ENCODE results near the gene KIRREL3. TPM values are rescaled to one million over a fixed set of nuclear protein-coding genes. Genes with fewer than 3 reads are reported as not detected.

KIRREL3 gene
- polyA plus RNA-seq, 1 of the 3 experiments (the other 2 are of a cell fraction): 3.7 TPM

DNA sequence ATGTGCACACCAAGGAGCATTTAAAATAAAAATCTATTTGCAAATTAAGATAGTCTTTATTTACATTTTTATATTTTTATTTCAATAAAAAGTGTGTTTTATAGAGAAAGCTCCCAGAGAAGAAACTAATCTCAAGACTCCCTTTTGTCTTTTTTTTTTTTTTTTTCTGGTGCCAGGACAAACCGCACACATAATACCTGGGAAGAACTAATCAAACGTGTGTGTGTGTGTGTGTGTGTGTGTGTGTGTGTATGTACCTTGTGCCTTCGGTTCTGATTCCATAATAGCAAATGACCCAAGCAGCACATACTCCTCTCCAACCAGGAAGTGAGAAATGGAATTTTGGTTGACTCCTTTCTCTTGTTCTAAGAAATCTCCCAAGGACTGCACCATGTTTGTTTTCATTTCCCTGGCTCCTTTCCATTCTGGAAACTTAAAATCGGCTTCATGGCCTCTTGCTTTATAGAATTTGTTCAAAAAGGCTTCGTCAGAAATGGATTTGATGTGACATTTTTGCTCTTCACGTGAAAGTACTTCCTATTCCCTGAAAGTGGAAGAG lies 579.8 kb downstream of the KIRREL3 start (continued):
- TF ChIP-seq, protein P1, sequence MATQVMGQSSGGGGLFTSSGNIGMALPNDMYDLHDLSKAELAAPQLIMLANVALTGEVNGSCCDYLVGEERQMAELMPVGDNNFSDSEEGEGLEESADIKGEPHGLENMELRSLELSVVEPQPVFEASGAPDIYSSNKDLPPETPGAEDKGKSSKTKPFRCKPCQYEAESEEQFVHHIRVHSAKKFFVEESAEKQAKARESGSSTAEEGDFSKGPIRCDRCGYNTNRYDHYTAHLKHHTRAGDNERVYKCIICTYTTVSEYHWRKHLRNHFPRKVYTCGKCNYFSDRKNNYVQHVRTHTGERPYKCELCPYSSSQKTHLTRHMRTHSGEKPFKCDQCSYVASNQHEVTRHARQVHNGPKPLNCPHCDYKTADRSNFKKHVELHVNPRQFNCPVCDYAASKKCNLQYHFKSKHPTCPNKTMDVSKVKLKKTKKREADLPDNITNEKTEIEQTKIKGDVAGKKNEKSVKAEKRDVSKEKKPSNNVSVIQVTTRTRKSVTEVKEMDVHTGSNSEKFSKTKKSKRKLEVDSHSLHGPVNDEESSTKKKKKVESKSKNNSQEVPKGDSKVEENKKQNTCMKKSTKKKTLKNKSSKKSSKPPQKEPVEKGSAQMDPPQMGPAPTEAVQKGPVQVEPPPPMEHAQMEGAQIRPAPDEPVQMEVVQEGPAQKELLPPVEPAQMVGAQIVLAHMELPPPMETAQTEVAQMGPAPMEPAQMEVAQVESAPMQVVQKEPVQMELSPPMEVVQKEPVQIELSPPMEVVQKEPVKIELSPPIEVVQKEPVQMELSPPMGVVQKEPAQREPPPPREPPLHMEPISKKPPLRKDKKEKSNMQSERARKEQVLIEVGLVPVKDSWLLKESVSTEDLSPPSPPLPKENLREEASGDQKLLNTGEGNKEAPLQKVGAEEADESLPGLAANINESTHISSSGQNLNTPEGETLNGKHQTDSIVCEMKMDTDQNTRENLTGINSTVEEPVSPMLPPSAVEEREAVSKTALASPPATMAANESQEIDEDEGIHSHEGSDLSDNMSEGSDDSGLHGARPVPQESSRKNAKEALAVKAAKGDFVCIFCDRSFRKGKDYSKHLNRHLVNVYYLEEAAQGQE (IDR thresholded peaks at IDR 0.05; ENCODE audit: low read depth, low read length): no peak
- TF ChIP-seq, protein P2, sequence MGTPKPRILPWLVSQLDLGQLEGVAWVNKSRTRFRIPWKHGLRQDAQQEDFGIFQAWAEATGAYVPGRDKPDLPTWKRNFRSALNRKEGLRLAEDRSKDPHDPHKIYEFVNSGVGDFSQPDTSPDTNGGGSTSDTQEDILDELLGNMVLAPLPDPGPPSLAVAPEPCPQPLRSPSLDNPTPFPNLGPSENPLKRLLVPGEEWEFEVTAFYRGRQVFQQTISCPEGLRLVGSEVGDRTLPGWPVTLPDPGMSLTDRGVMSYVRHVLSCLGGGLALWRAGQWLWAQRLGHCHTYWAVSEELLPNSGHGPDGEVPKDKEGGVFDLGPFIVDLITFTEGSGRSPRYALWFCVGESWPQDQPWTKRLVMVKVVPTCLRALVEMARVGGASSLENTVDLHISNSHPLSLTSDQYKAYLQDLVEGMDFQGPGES (IDR thresholded peaks at IDR 0.05; ENCODE audit: low read depth, low read length): no peak

DNA sequence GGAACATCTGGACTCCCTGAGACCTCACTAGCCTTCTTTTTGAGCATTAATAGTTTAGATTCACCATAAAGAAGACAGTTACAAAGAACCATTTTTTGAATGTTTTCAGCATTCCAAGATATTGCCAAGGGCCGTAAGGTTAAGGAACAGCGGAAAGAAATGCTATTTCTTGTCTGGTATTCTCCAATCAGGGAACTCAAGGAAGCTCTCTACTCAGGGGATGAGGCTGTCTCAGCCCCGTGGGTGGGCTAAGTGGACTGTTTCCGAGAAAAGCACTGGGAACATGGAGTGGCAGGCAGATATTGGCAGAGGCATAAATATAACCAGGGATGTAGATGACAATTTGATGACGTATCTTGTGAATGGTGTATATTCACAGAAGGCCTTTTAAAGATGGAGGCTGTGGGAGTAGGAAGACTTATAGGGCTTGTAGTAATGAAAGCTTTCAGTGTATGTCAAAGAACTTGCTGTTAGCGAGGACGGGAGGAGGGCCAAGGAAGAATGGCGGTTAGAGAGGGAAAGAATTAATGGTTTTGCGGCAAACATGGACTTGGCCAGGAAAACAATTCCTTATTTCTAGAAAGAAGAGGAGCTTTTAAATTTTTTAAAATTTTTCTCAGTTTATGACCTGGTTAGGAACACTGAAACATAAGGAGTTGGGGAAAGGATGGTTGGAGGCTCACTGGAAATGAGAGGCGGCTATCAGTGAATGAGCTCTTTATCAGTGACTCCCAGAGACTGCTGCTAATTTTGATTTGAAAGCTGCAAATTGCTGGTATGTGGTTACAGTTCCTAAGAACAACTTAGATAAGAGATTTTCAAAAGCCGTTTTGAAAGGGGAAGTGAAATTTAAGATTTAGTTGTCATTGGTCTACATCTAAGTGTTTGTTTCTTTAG lies 580.5 kb downstream of the KIRREL3 start:
- Histone ChIP-seq H3K27ac (ENCODE audit: low read depth in 2 of 2, low read length in 1 of 2) (no peak overlapping the region), H3K4me3 (ENCODE audit: low read depth in 2 of 2, low read length in 1 of 2) (no peak overlapping the region), H3K27me3 (ENCODE audit: insufficient read depth) (no peaks in the 10 kb centered on the region), H3K4me2 (no peak overlapping the region), H4K20me1 (ENCODE audit: insufficient read depth) (no peaks in the 10 kb centered on the region), H3K36me3 (replicated peaks in 1 of 2; ENCODE audit: control insufficient read depth in 1 of 2, insufficient read depth in 2 of 2, low read length in 1 of 2) (peaks cover 0 to 2% of the 10 kb centered on the region in 2 experiments), H3K9me2 (no peaks in the 10 kb centered on the region), H3K79me2 (ENCODE audit: insufficient read depth) (no peaks in the 10 kb centered on the region), H2AFZ (ENCODE audit: low read depth) (no peak overlapping the region), H3K9me3 (no peaks in the 10 kb centered on the region), H3K9ac (no peak overlapping the region), H3K4me1 (ENCODE audit: control insufficient read depth in 1 of 2, insufficient read depth in 2 of 2, low read depth in 1 of 2, low read length in 1 of 2) (peaks cover 0 to 3% of the 10 kb centered on the region in 2 experiments; a peak in 1 of 4 replicates), H3F3A (replicated peaks; ENCODE audit: insufficient read depth) (no peaks in the 10 kb centered on the region)
- ChIA-PET CTCF (interaction anchor here (1.1 to 3.2 kb wide), 5 partner anchors 13 to 570 kb away, joined by 3 to 14 read pairs (median 6); no protein-coding TSS in a partner anchor), POLR2A (no interaction called here)
- TF ChIP-seq RXRA (IDR thresholded peaks at IDR 0.05; ENCODE audit: borderline replicate concordance, low read depth): no peak
- no peak for TF ChIP-seq TCF12 (IDR thresholded peaks at IDR 0.05)
- no peak for TF ChIP-seq SIN3A (IDR thresholded peaks at IDR 0.05; ENCODE audit: borderline replicate concordance, low read depth, low read length)
- TF ChIP-seq TAF1 (IDR thresholded peaks at IDR 0.05; ENCODE audit: borderline replicate concordance, low read depth, low read length): no peak
- no peak for TF ChIP-seq YY1 (IDR thresholded peaks at IDR 0.05; ENCODE audit: low read depth)
- TF ChIP-seq ELF1 (IDR thresholded peaks at IDR 0.05): no peak
- TF ChIP-seq, protein P1 (IDR thresholded peaks at IDR 0.05; ENCODE audit: low read depth, low read length): no peak
- no peak for TF ChIP-seq FOXM1 (IDR thresholded peaks at IDR 0.05; ENCODE audit: low read depth)
- no peak for TF ChIP-seq POLR2AphosphoS5 (IDR thresholded peaks at IDR 0.05; ENCODE audit: low read depth, low read length)
- TF ChIP-seq, protein P3, sequence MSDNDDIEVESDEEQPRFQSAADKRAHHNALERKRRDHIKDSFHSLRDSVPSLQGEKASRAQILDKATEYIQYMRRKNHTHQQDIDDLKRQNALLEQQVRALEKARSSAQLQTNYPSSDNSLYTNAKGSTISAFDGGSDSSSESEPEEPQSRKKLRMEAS (IDR thresholded peaks at IDR 0.05; ENCODE audit: low read depth): no peak
- TF ChIP-seq TEAD4 (IDR thresholded peaks at IDR 0.05; ENCODE audit: borderline replicate concordance, insufficient read depth): no peak
- TF ChIP-seq, protein P4, sequence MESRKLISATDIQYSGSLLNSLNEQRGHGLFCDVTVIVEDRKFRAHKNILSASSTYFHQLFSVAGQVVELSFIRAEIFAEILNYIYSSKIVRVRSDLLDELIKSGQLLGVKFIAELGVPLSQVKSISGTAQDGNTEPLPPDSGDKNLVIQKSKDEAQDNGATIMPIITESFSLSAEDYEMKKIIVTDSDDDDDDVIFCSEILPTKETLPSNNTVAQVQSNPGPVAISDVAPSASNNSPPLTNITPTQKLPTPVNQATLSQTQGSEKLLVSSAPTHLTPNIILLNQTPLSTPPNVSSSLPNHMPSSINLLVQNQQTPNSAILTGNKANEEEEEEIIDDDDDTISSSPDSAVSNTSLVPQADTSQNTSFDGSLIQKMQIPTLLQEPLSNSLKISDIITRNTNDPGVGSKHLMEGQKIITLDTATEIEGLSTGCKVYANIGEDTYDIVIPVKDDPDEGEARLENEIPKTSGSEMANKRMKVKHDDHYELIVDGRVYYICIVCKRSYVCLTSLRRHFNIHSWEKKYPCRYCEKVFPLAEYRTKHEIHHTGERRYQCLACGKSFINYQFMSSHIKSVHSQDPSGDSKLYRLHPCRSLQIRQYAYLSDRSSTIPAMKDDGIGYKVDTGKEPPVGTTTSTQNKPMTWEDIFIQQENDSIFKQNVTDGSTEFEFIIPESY (IDR thresholded peaks at IDR 0.05; ENCODE audit: borderline replicate concordance, low read depth): no peak
- TF ChIP-seq CHD2 (IDR thresholded peaks at IDR 0.05; ENCODE audit: low read length, partially characterized antibody): no peak
- no peak for DNase-seq
- 95% methylated on average over 11 of the region's 11 CpGs for WGBS (ENCODE audit: low lambda C conversion rate)

Data from SK-N-SH (cell line).